Spleen (tissue), 11 donors: Measurements from ENCODE around the gene AZU1. TPM values are rescaled to one million over a fixed set of nuclear protein-coding genes. Genes with fewer than 3 reads are reported as not detected.

Source experiments
- DNase-seq: peaks from one replicate; pipeline ENCODE4 v3.0.0-alpha.2; 2020
- H3K27ac ChIP-seq, 8 donors: fragments of 200-600 bp; sonication (generic) in 7 of 8; 1 replicate in 4 of 8; 2 replicates in 4 of 8; pipeline versions ENCODE4 v1.5.0 to v1.8.0; 2016 to 2021; ENCODE audit warnings: inconsistent platforms in 4 of 8, mild to moderate bottlenecking in 4 of 8, moderate library complexity in 1 of 8
- H3K27me3 ChIP-seq, 7 donors: fragments of 200-600 bp; sonication (generic) in 6 of 7; replicated peaks in 1 of 7; 1 replicate in 4 of 7; 2 replicates in 3 of 7; pipeline versions ENCODE4 v1.5.0 to v1.8.0; 2016 to 2021; ENCODE audit warnings: inconsistent platforms in 3 of 7, mild to moderate bottlenecking in 1 of 7
- H3K36me3 ChIP-seq, 6 donors: fragments of 200-600 bp; sonication (generic) in 5 of 6; 1 replicate in 4 of 6; 2 replicates in 2 of 6; pipeline versions ENCODE4 v1.5.0 to v1.8.0; 2016 to 2021; ENCODE audit warnings: inconsistent platforms in 2 of 6
- H3K4me1 ChIP-seq, 6 donors: fragments of 200-600 bp; sonication (generic) in 5 of 6; 1 replicate in 3 of 6; 2 replicates in 3 of 6; pipeline versions ENCODE4 v1.5.0 to v1.8.0; 2016 to 2021; ENCODE audit warnings: inconsistent platforms in 3 of 6
- H3K4me3 ChIP-seq, 8 donors: fragments of 200-600 bp; sonication (generic) in 7 of 8; 1 replicate in 4 of 8; 2 replicates in 4 of 8; pipeline versions ENCODE4 v1.5.0 to v1.8.0; 2016 to 2021; ENCODE audit warnings: inconsistent platforms in 4 of 8, mild to moderate bottlenecking in 4 of 8, moderate library complexity in 2 of 8
- H3K9me3 ChIP-seq, 8 donors: fragments of 200-600 bp; sonication (generic) in 7 of 8; 1 replicate in 4 of 8; 2 replicates in 4 of 8; pipeline versions ENCODE4 v1.5.0 to v1.8.0; 2016 to 2021; ENCODE audit warnings: inconsistent platforms in 4 of 8
- CTCF ChIP-seq, 11 experiments: fragments of 200-600 bp in 7 of 11; fragments of 450-650 bp in 4 of 11; sonication (generic) in 4 of 11; IDR thresholded peaks in 8 of 11; conservative IDR thresholded peaks in 3 of 11; 1 replicate in 7 of 11; 2 replicates in 4 of 11; pipeline versions ENCODE4 v1.4.0 to v1.8.0; 2016 to 2021; ENCODE audit warnings: antibody characterized with exemption in 11 of 11, inconsistent platforms in 4 of 11, mild to moderate bottlenecking in 1 of 11
- POLR2A ChIP-seq, 3 donors: fragments of 450-650 bp; IDR thresholded peaks; one replicate each; pipeline ENCODE4 v1.5.1; 2017; ENCODE audit warnings: antibody characterized with exemption in 3 of 3, mild to moderate bottlenecking in 1 of 3
- POLR2AphosphoS5 ChIP-seq, 3 donors: sonication (generic); formaldehyde crosslinking; IDR thresholded peaks; one replicate each; pipeline ENCODE4 v1.5.1; 2017; ENCODE audit warnings: antibody characterized with exemption in 3 of 3
- WGBS, 5 donors: extraction: QIAGEN DNeasy Blood & Tissue Kit in 3 of 5; methylation state at CpG; one replicate each; pipeline versions ENCODE4 v1.1.5 to v1.1.7; 2013 to 2018; 5-methylcytosine and 5-hydroxymethylcytosine counted together
- intact Hi-C: fragments of 100-400 bp; cut with DNase I; formaldehyde crosslinking; loops from one replicate; pipeline ENCODE4 v1.15.0; 2023; ENCODE audit warnings: low total_unique reads
- polyA plus RNA-seq, 3 donors: library from polyadenylated mRNA; stranded (reverse); fragments of 200-250 nt; gene quantifications; one replicate each; pipeline ENCODE4 v1.2.1, GENCODE V29; 2013
- total RNA-seq, 7 donors: library from RNA; depleted of rRNA in 3 of 7; stranded (reverse); fragments of >200 nt in 3 of 7; fragmentation: NEBNext Ultra II Directional in 4 of 7; extraction: Animal tissue kit (Norgen Biotek cat#: 25700) in 4 of 7; gene quantifications; one replicate each; pipeline versions ENCODE4 v1.1.0 to v1.2.1, GENCODE V29; 2016 to 2021
- donor health status: healthy with polysubstance abuse.
- donor health status: DM: no; HTN: no; CAD: no; lungs with moderate emphysema.
- donor health status: DM: no; HTN: no; CAD: no.
- donor health status: Bipolar disorder and iron deficiency.
- donor health status: healthy.
- donor health status: DM: no; HTN: no; CAD: no.
- donor health status: DM: yes; HTN: yes; CAD: no.

The AZU1 gene
- total and polyA plus RNA-seq, 10 donors, result 1.7 to 69.7 (median 7.2) TPM

GRCh38 chr19:810077-810855 lies 17.4 kb upstream of the AZU1 start:
- no peak for DNase-seq
- peaks cover 0 to 3% (median 0%) of the 10 kb centered on the region in 8 donors for H3K9me3 ChIP-seq
- WGBS, 5 donors, result 78 to 88% (median 83%) methylated on average over 26 to 30 of the region's 30 CpGs
- peaks cover 16 to 99% (median 81%) of the 10 kb centered on the region in 6 donors for H3K36me3 ChIP-seq
- no peaks in the 10 kb centered on the region for H3K27me3 ChIP-seq
- no peak overlapping the region for H3K27ac ChIP-seq
- intact Hi-C loops, result no loop called here
- H3K4me1 ChIP-seq, result peaks cover 0 to 45% (median 12%) of the 10 kb centered on the region in 6 donors
- TF ChIP-seq POLR2AphosphoS5 (IDR thresholded peaks at IDR 0.05) (no peak), POLR2A (IDR thresholded peaks at IDR 0.05) (no peak), CTCF (IDR thresholded peaks at IDR 0.05 in 8 of 11, conservative IDR thresholded peaks at IDR 0.05 in 3 of 11) (no peak)
- no peak overlapping the region for H3K4me3 ChIP-seq

GRCh38 chr19:810883-811489 lies 16.7 kb upstream of the AZU1 start:
- peak; percentile 67 for DNase-seq
- Histone ChIP-seq H3K27ac (no peak overlapping the region), H3K36me3 (peaks cover 16 to 97% (median 74%) of the 10 kb centered on the region in 6 donors), H3K4me1 (peaks cover 0 to 38% (median 11%) of the 10 kb centered on the region in 6 donors), H3K9me3 (peaks cover 0 to 3% (median 0%) of the 10 kb centered on the region in 8 donors), H3K27me3 (no peaks in the 10 kb centered on the region), H3K4me3 (no peak overlapping the region)
- TF ChIP-seq POLR2AphosphoS5 (IDR thresholded peaks at IDR 0.05), result peak in 1 of 3 donors; percentile 61
- TF ChIP-seq CTCF (IDR thresholded peaks at IDR 0.05 in 8 of 11, conservative IDR thresholded peaks at IDR 0.05 in 3 of 11), result no peak
- 84 to 89% (median 87%) methylated on average over 25 of the region's 25 CpGs for WGBS, 5 donors
- intact Hi-C loops, result no loop called here

- WGBS, 5 donors, result 93 to 96% (median 95%) methylated on average over 20 of the region's 20 CpGs
- intact Hi-C loops, result no loop called here
- peaks cover 0 to 32% (median 7%) of the 10 kb centered on the region in 6 donors for H3K4me1 ChIP-seq
- H3K36me3 ChIP-seq, result peaks cover 12 to 91% (median 68%) of the 10 kb centered on the region in 6 donors
- no peaks in the 10 kb centered on the region for H3K27me3 ChIP-seq
- no peak overlapping the region for H3K4me3 ChIP-seq
- peak; percentile 33 for DNase-seq
- peaks cover 0 to 3% (median 0%) of the 10 kb centered on the region in 8 donors for H3K9me3 ChIP-seq
- peak in 1 of 3 donors; percentile 3 for TF ChIP-seq POLR2AphosphoS5 (IDR thresholded peaks at IDR 0.05)
- TF ChIP-seq POLR2A (IDR thresholded peaks at IDR 0.05), result no peak
- H3K27ac ChIP-seq, result no peak overlapping the region
These were observed 16.1 kb upstream of the AZU1 start for GRCh38 chr19:811506-812048.

- H3K36me3 ChIP-seq, result peaks cover 11 to 85% (median 62%) of the 10 kb centered on the region in 6 donors
- no peaks in the 10 kb centered on the region for H3K27me3 ChIP-seq
- no peak for TF ChIP-seq POLR2A (IDR thresholded peaks at IDR 0.05)
- TF ChIP-seq POLR2AphosphoS5 (IDR thresholded peaks at IDR 0.05), result peak; percentile 37 to 44 (median 41)
- intact Hi-C loops, result no loop called here
- peaks cover 0 to 25% (median 3%) of the 10 kb centered on the region in 6 donors for H3K4me1 ChIP-seq
- DNase-seq, result peak; percentile 52
- no peak overlapping the region for H3K27ac ChIP-seq
- peaks cover 0 to 3% (median 0%) of the 10 kb centered on the region in 8 donors for H3K9me3 ChIP-seq
- no peak overlapping the region for H3K4me3 ChIP-seq
- WGBS, 5 donors, result 89 to 95% (median 91%) methylated on average over 53 to 80 of the region's 80 CpGs
These were observed 15.4 kb upstream of the AZU1 start for GRCh38 chr19:812049-812746.
